Measurements from ENCODE around the gene HEATR3. TPM values are rescaled to one million over a fixed set of nuclear protein-coding genes. Genes with fewer than 3 reads are reported as not detected.
A peak's percentile ranks its signal among the peaks of the same experiment; 100 is the strongest.

Gene HEATR3
- total and polyA plus RNA-seq, 2 of the 13 experiments (the other 11 are each of a cell fraction or from before 2014, with no cell fraction given): 22.4 to 52.4 TPM

- TF ChIP-seq FOXP4 (CRISPR knock-in tag; IDR thresholded peaks at IDR 0.05) (no peak), LCORL (IDR thresholded peaks at IDR 0.05) (no peak), LCORL (CRISPR knock-in tag; IDR thresholded peaks at IDR 0.05) (0 out of 2 replicates have a peak, but pooled peaks have one; percentile 14), TEAD3 (CRISPR knock-in tag; optimal IDR thresholded peaks at IDR 0.05; ENCODE audit: borderline replicate concordance) (peak; percentile 98), TGIF2 (CRISPR knock-in tag; IDR thresholded peaks at IDR 0.05) (no peak), YY1 (IDR thresholded peaks at IDR 0.05; ENCODE audit: insufficient read depth, insufficient replicate concordance, low read depth, low read length) (no peak), SALL1 (CRISPR knock-in tag; IDR thresholded peaks at IDR 0.05) (peak; percentile 47), HDAC2 (CRISPR knock-in tag; IDR thresholded peaks at IDR 0.05) (peak; percentile 39; the same call in 1 of the 2 replicates), CBX5 (CRISPR knock-in tag; IDR thresholded peaks at IDR 0.05; ENCODE audit: borderline replicate concordance) (peak; percentile 18; the same call in 1 of the 2 replicates), NFYC (CRISPR knock-in tag; IDR thresholded peaks at IDR 0.05) (no peak), FOSL2 (CRISPR knock-in tag; IDR thresholded peaks at IDR 0.05) (0 out of 2 replicates have a peak, but pooled peaks have one; percentile 31), PHF8 (CRISPR knock-in tag; IDR thresholded peaks at IDR 0.05) (0 out of 2 replicates have a peak, but pooled peaks have one; percentile 25), SIX4 (CRISPR knock-in tag; IDR thresholded peaks at IDR 0.05) (no peak), CEBPB (IDR thresholded peaks at IDR 0.05; ENCODE audit: borderline replicate concordance, low read depth, low read length) (peak; percentile 86), YEATS4 (CRISPR knock-in tag; IDR thresholded peaks at IDR 0.05; ENCODE audit: borderline replicate concordance) (no peak), MED1 (CRISPR knock-in tag; IDR thresholded peaks at IDR 0.05) (0 out of 2 replicates have a peak, but pooled peaks have one; percentile 25), SRY (CRISPR knock-in tag; IDR thresholded peaks at IDR 0.05) (no peak), KLF6 (CRISPR knock-in tag; IDR thresholded peaks at IDR 0.05) (no peak), RARA (CRISPR knock-in tag; IDR thresholded peaks at IDR 0.05) (no peak), MLXIP (CRISPR knock-in tag; IDR thresholded peaks at IDR 0.05; ENCODE audit: borderline replicate concordance) (no peak), ZSCAN21 (CRISPR knock-in tag; IDR thresholded peaks at IDR 0.05; ENCODE audit: borderline replicate concordance) (no peak), ZNF501 (CRISPR knock-in tag; IDR thresholded peaks at IDR 0.05) (peak; percentile 41; the same call in 1 of the 2 replicates), ERF (CRISPR knock-in tag; IDR thresholded peaks at IDR 0.05) (0 out of 2 replicates have a peak, but pooled peaks have one; percentile 9), TFE3 (CRISPR knock-in tag; IDR thresholded peaks at IDR 0.05) (peak; percentile 25; the same call in 1 of the 2 replicates), KLF12 (CRISPR knock-in tag; IDR thresholded peaks at IDR 0.05; ENCODE audit: borderline replicate concordance) (peak; percentile 45; the same call in 1 of the 2 replicates), FOXP1 (IDR thresholded peaks at IDR 0.05) (no peak), FOXP1 (CRISPR knock-in tag; IDR thresholded peaks at IDR 0.05) (no peak), ZNF24 (IDR thresholded peaks at IDR 0.05) (peak; percentile 92), ZNF331 (CRISPR knock-in tag; IDR thresholded peaks at IDR 0.05) (peak; percentile 11; the same call in 1 of the 2 replicates)
These were observed 25.8 kb upstream of the HEATR3 start (continued) for GRCh38 chr16:50040018-50040417.

Measured in HepG2 (cell line).